ENCODE data around the gene RARB. TPM values are rescaled to one million over a fixed set of nuclear protein-coding genes. Genes with fewer than 3 reads are reported as not detected.

The RARB gene
- total RNA-seq, 1 donor from 2014 or later, result 1.8 TPM

DNA sequence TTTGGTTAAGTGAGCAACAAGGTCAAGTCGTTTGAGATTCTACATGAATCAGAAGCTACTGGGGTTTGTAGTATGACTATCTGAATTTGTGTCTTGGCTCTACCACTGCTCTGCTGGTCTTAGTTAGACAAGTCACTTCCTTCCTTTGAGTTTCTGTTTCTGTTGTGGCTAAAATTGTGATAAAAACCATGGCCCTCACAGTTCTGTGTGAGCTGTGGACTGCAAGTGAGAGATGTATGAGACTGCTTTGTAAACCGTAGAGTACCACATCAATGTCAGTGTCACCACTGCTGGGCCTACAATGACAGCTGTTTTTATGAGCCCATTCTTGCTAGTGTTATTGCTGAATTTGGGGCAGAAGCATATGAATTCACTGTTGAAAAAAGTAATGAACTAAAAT lies 32.7 kb downstream of the RARB start:
- peaks cover 4% of the 10 kb centered on the region for H3F3A ChIP-seq (ENCODE audit: low read depth)
- no peak overlapping the region for H3K27ac ChIP-seq
- TF ChIP-seq EZH2phosphoT487 (IDR thresholded peaks at IDR 0.05) (no peak), EZH2 (IDR thresholded peaks at IDR 0.05) (no peak)
- TF ChIP-seq, protein P1, sequence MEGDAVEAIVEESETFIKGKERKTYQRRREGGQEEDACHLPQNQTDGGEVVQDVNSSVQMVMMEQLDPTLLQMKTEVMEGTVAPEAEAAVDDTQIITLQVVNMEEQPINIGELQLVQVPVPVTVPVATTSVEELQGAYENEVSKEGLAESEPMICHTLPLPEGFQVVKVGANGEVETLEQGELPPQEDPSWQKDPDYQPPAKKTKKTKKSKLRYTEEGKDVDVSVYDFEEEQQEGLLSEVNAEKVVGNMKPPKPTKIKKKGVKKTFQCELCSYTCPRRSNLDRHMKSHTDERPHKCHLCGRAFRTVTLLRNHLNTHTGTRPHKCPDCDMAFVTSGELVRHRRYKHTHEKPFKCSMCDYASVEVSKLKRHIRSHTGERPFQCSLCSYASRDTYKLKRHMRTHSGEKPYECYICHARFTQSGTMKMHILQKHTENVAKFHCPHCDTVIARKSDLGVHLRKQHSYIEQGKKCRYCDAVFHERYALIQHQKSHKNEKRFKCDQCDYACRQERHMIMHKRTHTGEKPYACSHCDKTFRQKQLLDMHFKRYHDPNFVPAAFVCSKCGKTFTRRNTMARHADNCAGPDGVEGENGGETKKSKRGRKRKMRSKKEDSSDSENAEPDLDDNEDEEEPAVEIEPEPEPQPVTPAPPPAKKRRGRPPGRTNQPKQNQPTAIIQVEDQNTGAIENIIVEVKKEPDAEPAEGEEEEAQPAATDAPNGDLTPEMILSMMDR (IDR thresholded peaks at IDR 0.05), result no peak
- H3K9me3 Mint-ChIP-seq, result no peaks in the 10 kb centered on the region
- no peak overlapping the region for H3K9ac ChIP-seq
- H4K20me1 ChIP-seq (ENCODE audit: low read depth), result no peaks in the 10 kb centered on the region
- H3K9me3 ChIP-seq (ENCODE audit: low read depth), result no peaks in the 10 kb centered on the region
- no peak for DNase-seq (ENCODE audit: low spot score)
- H3K4me3 Mint-ChIP-seq, result no peak overlapping the region
- H3K36me3 ChIP-seq, result no peaks in the 10 kb centered on the region
- H3K27me3 ChIP-seq, result no peaks in the 10 kb centered on the region
- H3K36me3 Mint-ChIP-seq, result no peaks in the 10 kb centered on the region
- H2AFZ ChIP-seq (replicated peaks), result no peak overlapping the region
- no peak overlapping the region for H3K27ac Mint-ChIP-seq
- H3K4me1 Mint-ChIP-seq, result peaks cover 9% of the 10 kb centered on the region
- no peaks in the 10 kb centered on the region for H3K79me2 ChIP-seq (ENCODE audit: low read depth)
- no peak overlapping the region for H3K4me3 ChIP-seq
- H3K4me1 ChIP-seq, result peaks cover 5% of the 10 kb centered on the region
- no peak overlapping the region for H3K4me2 ChIP-seq
- no peaks in the 10 kb centered on the region for H3K27me3 Mint-ChIP-seq (ENCODE audit: insufficient read depth, low read depth)

DNA sequence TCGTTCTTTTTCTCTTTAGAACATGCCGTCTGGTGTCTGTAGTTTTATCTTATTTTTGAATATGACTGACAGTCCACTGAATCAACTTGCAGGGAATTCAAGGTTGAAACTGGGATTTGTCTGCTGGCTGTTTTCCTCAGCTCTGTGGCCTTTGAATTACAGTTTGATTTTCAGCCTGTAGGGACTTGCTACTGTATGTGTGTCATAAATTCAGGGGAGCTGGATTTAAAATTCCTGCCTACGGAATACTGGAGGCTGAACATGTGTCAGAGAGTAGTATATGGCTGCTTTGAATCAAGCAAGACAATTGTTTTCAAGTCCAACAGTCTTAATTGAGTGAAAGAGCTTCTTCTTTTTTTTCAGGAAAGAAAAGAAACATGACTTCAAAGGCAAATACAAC lies 33.9 kb downstream of the RARB start:
- no peak overlapping the region for H2AFZ ChIP-seq (replicated peaks)
- no peaks in the 10 kb centered on the region for H3K27me3 ChIP-seq
- no peaks in the 10 kb centered on the region for H3K9me3 Mint-ChIP-seq
- H3K9me3 ChIP-seq (ENCODE audit: low read depth), result no peaks in the 10 kb centered on the region
- no peaks in the 10 kb centered on the region for H3K27me3 Mint-ChIP-seq (ENCODE audit: insufficient read depth, low read depth)
- H3K4me3 Mint-ChIP-seq, result no peak overlapping the region
- H3K36me3 Mint-ChIP-seq, result no peaks in the 10 kb centered on the region
- H3K9ac ChIP-seq, result no peak overlapping the region
- peaks cover 4% of the 10 kb centered on the region for H3K4me1 Mint-ChIP-seq
- H4K20me1 ChIP-seq (ENCODE audit: low read depth), result no peaks in the 10 kb centered on the region
- H3F3A ChIP-seq (ENCODE audit: low read depth), result no peaks in the 10 kb centered on the region
- no peak overlapping the region for H3K4me3 ChIP-seq
- no peak for DNase-seq (ENCODE audit: low spot score)
- H3K27ac ChIP-seq, result no peak overlapping the region
- H3K36me3 ChIP-seq, result no peaks in the 10 kb centered on the region
- no peaks in the 10 kb centered on the region for H3K4me1 ChIP-seq
- no peak overlapping the region for H3K4me2 ChIP-seq
- TF ChIP-seq EZH2 (IDR thresholded peaks at IDR 0.05) (no peak), EZH2phosphoT487 (IDR thresholded peaks at IDR 0.05) (no peak)
- TF ChIP-seq, protein P1 (IDR thresholded peaks at IDR 0.05), result no peak
- no peak overlapping the region for H3K27ac Mint-ChIP-seq
- H3K79me2 ChIP-seq (ENCODE audit: low read depth), result no peaks in the 10 kb centered on the region

DNA sequence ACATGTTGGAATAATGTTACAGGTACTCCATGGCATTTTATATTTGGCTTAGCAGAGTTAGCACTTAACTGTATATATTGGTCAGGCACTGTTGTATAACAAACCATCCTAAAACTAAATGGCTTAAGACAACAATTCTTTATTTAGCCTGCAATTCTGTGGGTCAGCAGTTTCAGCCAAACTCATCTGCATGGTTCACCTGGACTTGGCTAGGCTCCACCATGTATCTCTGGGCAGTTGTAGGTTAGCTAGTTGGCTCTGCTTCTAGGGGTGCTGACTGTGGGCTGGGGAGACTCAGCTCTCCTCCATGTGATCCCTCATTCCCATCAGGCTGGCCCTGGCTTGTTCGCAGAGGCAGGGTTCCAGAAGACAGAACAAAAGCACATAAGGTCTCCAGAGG lies 34.4 kb downstream of the RARB start:
- Mint-ChIP-seq H3K27me3 (ENCODE audit: insufficient read depth, low read depth) (no peaks in the 10 kb centered on the region), H3K9me3 (no peaks in the 10 kb centered on the region), H3K36me3 (no peaks in the 10 kb centered on the region), H3K4me3 (no peak overlapping the region), H3K4me1 (peaks cover 4% of the 10 kb centered on the region), H3K27ac (no peak overlapping the region)
- H3K79me2 ChIP-seq (ENCODE audit: low read depth), result no peaks in the 10 kb centered on the region
- H3F3A ChIP-seq (ENCODE audit: low read depth), result no peaks in the 10 kb centered on the region
- no peak overlapping the region for H3K27ac ChIP-seq
- no peak overlapping the region for H3K4me3 ChIP-seq
- no peak overlapping the region for H3K9ac ChIP-seq
- no peaks in the 10 kb centered on the region for H3K9me3 ChIP-seq (ENCODE audit: low read depth)
- H3K27me3 ChIP-seq, result no peaks in the 10 kb centered on the region
- TF ChIP-seq EZH2 (IDR thresholded peaks at IDR 0.05) (no peak), EZH2phosphoT487 (IDR thresholded peaks at IDR 0.05) (no peak)
- TF ChIP-seq, protein P1 (IDR thresholded peaks at IDR 0.05), result no peak
- no peaks in the 10 kb centered on the region for H3K4me1 ChIP-seq
- DNase-seq (ENCODE audit: low spot score), result no peak
- no peaks in the 10 kb centered on the region for H3K36me3 ChIP-seq
- no peaks in the 10 kb centered on the region for H4K20me1 ChIP-seq (ENCODE audit: low read depth)
- no peak overlapping the region for H2AFZ ChIP-seq (replicated peaks)
- no peak overlapping the region for H3K4me2 ChIP-seq
